PC-3 (cell line): ENCODE data around the gene ATG4D. TPM values are rescaled to one million over a fixed set of nuclear protein-coding genes. Genes with fewer than 3 reads are reported as not detected.

Experiments used
- ATAC-seq: fragments of 200-7000 bp; cut with Tn5 transposase; 2 replicates; pipeline ENCODE4 v1.9.1; 2020; ENCODE audit warnings: mild to moderate bottlenecking, moderate library complexity
- BruUV-seq: library from RNA; stranded (reverse); fragments of 400-500 nt; replicated peaks from 2 replicates; lab custom pipeline; 2021; lab: Mats Ljungman, UMichigan
- CTCF ChIA-PET: fragments of 300-600 bp; sonication (Branson Sonifier 250); formaldehyde crosslinking; loops from one replicate; lab custom pipeline; 2022; ENCODE audit warnings: antibody characterized with exemption; lab: Charles Lee
- POLR2A ChIA-PET: fragments of 300-600 bp; sonication (Branson Sonifier 250); formaldehyde crosslinking; loops from one replicate; lab custom pipeline; 2022; ENCODE audit warnings: antibody characterized with exemption; ENCODE audit not compliant: unreplicated experiment; lab: Charles Lee
- DNase-seq: peaks from one replicate; pipeline ENCODE4 v3.0.0-alpha.2; 2015
- H2AFZ ChIP-seq: fragments of 300-600 bp; sonication (generic); 2 replicates; pipeline ENCODE4 v1.6.0; 2016; ENCODE audit warnings: antibody characterized with exemption, low read length
- H3F3A ChIP-seq: fragments of 300-600 bp; sonication (generic); one replicate; pipeline ENCODE4 v1.6.0; 2017; ENCODE audit warnings: antibody characterized with exemption, low read length, control low read depth, mild to moderate bottlenecking; ENCODE audit not compliant: unreplicated experiment
- H3K27ac ChIP-seq: fragments of 300-600 bp; sonication (generic); 2 replicates; pipeline ENCODE4 v1.5.1; 2016; ENCODE audit warnings: mild to moderate bottlenecking, low read length
- H3K27me3 ChIP-seq: fragments of 300-600 bp; sonication (generic); 2 replicates; pipeline ENCODE4 v1.6.1; 2016; ENCODE audit warnings: low read length, mixed read lengths
- H3K36me3 ChIP-seq: fragments of 300-600 bp; sonication (generic); 2 replicates; pipeline ENCODE4 v1.6.1; 2016; ENCODE audit warnings: low read depth, mixed run types, low read length, mixed read lengths
- H3K4me1 ChIP-seq: fragments of 300-600 bp; sonication (generic); 2 replicates; pipeline ENCODE4 v1.5.1; 2016; ENCODE audit warnings: low read length; ENCODE audit not compliant: insufficient read depth
- H3K4me2 ChIP-seq: fragments of 300-600 bp; sonication (generic); 2 replicates; pipeline ENCODE4 v1.6.0; 2016; ENCODE audit warnings: low read length
- H3K4me3 ChIP-seq: fragments of 300-600 bp; sonication (generic); 2 replicates; pipeline ENCODE4 v1.5.1; 2016; ENCODE audit warnings: mild to moderate bottlenecking, low read length, mixed read lengths
- H3K79me2 ChIP-seq: fragments of 300-600 bp; sonication (generic); 2 replicates; pipeline ENCODE4 v1.6.1; 2017; ENCODE audit warnings: low read length, mixed read lengths
- H3K9ac ChIP-seq: fragments of 300-600 bp; sonication (generic); 2 replicates; pipeline ENCODE4 v1.6.0; 2016; ENCODE audit warnings: mild to moderate bottlenecking, low read length
- H3K9me2 ChIP-seq: fragments of 300-600 bp; sonication (generic); replicated peaks from 2 replicates; pipeline ENCODE4 v1.6.1; 2016; ENCODE audit warnings: mixed run types, low read length, mixed read lengths
- H3K9me3 ChIP-seq: fragments of 300-600 bp; sonication (generic); 2 replicates; pipeline ENCODE4 v1.6.1; 2016; ENCODE audit warnings: low read length, mixed read lengths
- H4K20me1 ChIP-seq: fragments of 300-600 bp; sonication (generic); 2 replicates; pipeline ENCODE4 v1.6.1; 2016; ENCODE audit warnings: low read length, mixed read lengths
- EZH2 ChIP-seq: fragments of 300-600 bp; sonication (generic); IDR thresholded peaks from one replicate; pipeline ENCODE4 v1.6.1; 2017; ENCODE audit warnings: antibody characterized with exemption, mild to moderate bottlenecking, low read length; ENCODE audit not compliant: unreplicated experiment
- EZH2phosphoT487 ChIP-seq: fragments of 300-600 bp; sonication (generic); IDR thresholded peaks from 2 replicates; pipeline ENCODE4 v1.6.1; 2018; ENCODE audit warnings: mild to moderate bottlenecking, antibody characterized with exemption, low read length, borderline replicate concordance
- intact Hi-C: fragments of 100-400 bp; cut with micrococcal nuclease; formaldehyde crosslinking; loops from 2 replicates; pipeline ENCODE4 v1.9.0; 2023
- total RNA-seq: library from RNA; depleted of rRNA; stranded (reverse); fragments of >200 nt; gene quantifications from 2 replicates; pipeline ENCODE4 v1.2.3, GENCODE V29; 2014
- TF ChIP-seq, protein P1 (sequence below): fragments of 300-600 bp; sonication (generic); conservative IDR thresholded peaks from 2 replicates; pipeline ENCODE4 v1.5.1; 2017; ENCODE audit warnings: antibody characterized with exemption, low read depth, mild to moderate bottlenecking, low read length

Gene ATG4D
- total RNA-seq, 1 experiment from 2014 or later, result 65.9 TPM

GRCh38 chr19:10505583-10506229 lies 38.0 kb upstream of the ATG4D start:
- Histone ChIP-seq H3K4me1 (peaks cover 9% of the 10 kb centered on the region; the same call in 1 of the 2 replicates), H3K9ac (no peak overlapping the region), H3F3A (no peaks in the 10 kb centered on the region), H4K20me1 (no peaks in the 10 kb centered on the region), H3K9me3 (no peaks in the 10 kb centered on the region), H3K36me3 (no peaks in the 10 kb centered on the region), H2AFZ (peak overlapping the region; percentile 60; the same call in 1 of the 2 replicates), H3K27me3 (no peaks in the 10 kb centered on the region), H3K79me2 (peaks cover 18% of the 10 kb centered on the region), H3K4me2 (no peak overlapping the region), H3K27ac (no peak overlapping the region), H3K4me3 (no peak overlapping the region), H3K9me2 (no peaks in the 10 kb centered on the region)
- intact Hi-C loops, result loop anchor here (2.0 kb wide), 1 partner anchor 67 kb away; no protein-coding TSS in a partner anchor
- ChIA-PET CTCF (interaction anchor here (0.6 kb wide), 3 partner anchors 36 to 247 kb away, joined by 3 to 4 read pairs (median 4); partner anchors contain the start of gene KRI1), POLR2A (no interaction called here)
- no TSS peak for BruUV-seq
- no peak for ATAC-seq
- peak; percentile 79 for DNase-seq
- no peak for TF ChIP-seq EZH2phosphoT487
- TF ChIP-seq, protein P1, sequence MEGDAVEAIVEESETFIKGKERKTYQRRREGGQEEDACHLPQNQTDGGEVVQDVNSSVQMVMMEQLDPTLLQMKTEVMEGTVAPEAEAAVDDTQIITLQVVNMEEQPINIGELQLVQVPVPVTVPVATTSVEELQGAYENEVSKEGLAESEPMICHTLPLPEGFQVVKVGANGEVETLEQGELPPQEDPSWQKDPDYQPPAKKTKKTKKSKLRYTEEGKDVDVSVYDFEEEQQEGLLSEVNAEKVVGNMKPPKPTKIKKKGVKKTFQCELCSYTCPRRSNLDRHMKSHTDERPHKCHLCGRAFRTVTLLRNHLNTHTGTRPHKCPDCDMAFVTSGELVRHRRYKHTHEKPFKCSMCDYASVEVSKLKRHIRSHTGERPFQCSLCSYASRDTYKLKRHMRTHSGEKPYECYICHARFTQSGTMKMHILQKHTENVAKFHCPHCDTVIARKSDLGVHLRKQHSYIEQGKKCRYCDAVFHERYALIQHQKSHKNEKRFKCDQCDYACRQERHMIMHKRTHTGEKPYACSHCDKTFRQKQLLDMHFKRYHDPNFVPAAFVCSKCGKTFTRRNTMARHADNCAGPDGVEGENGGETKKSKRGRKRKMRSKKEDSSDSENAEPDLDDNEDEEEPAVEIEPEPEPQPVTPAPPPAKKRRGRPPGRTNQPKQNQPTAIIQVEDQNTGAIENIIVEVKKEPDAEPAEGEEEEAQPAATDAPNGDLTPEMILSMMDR, result peak; percentile 89

GRCh38 chr19:10508036-10508435 lies 35.7 kb upstream of the ATG4D start:
- no TSS peak for BruUV-seq
- CTCF ChIA-PET, result interaction anchor here (1.0 kb wide), 1 partner anchor 25 kb away, joined by 4 read pairs; no protein-coding TSS in a partner anchor
- intact Hi-C loops, result no loop called here

DNA sequence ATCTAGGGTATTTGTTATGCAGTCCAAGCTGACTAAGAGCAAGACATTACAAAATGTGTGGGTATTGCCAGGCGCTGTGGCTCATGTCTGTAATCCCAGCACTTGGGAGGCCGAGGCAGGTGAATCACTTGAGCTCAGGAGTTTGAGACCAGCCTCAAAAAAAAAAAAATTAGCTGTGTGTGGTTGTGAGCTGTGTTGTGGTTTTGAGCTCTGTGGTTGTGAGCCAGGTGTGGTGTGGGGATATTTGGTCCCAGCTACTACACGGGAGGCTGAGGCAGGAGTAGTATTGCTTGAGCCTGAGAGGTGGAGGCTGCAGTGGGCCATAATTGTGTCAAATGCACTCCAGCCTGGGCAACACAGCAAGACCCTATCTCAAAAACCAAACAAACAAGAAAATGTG lies 35.0 kb upstream of the ATG4D start:
- CTCF ChIA-PET, result interaction anchor here (0.6 to 1.0 kb wide), 2 partner anchors 25 to 29 kb away, joined by 4 to 5 read pairs; no protein-coding TSS in a partner anchor
- peak; percentile 68 for DNase-seq

More at GRCh38 chr19:10508036-10508435, 35.7 kb upstream of the ATG4D start:
- H3K79me2 ChIP-seq, result no peaks in the 10 kb centered on the region
- H3K9me2 ChIP-seq, result no peaks in the 10 kb centered on the region
- no peaks in the 10 kb centered on the region for H3K36me3 ChIP-seq
- DNase-seq (no peak), ATAC-seq (no peak)
- no peak for TF ChIP-seq EZH2
- TF ChIP-seq EZH2phosphoT487, result no peak
- H3K27ac ChIP-seq, result no peak overlapping the region
- no peak overlapping the region for H3K4me3 ChIP-seq
- no peak overlapping the region for H3K4me2 ChIP-seq
- H3K27me3 ChIP-seq, result no peaks in the 10 kb centered on the region
- H3F3A ChIP-seq, result no peaks in the 10 kb centered on the region
- POLR2A ChIA-PET, result interaction anchor here (0.7 kb wide), 1 partner anchor 358 kb away, joined by 6 read pairs; no protein-coding TSS in a partner anchor
- H3K4me1 ChIP-seq, result peaks cover 8% of the 10 kb centered on the region; the same call in 1 of the 2 replicates
- no peak overlapping the region for H3K9ac ChIP-seq
- no peak overlapping the region for H2AFZ ChIP-seq
- no peaks in the 10 kb centered on the region for H4K20me1 ChIP-seq
- H3K9me3 ChIP-seq, result no peaks in the 10 kb centered on the region

More for the DNA sequence above, 35.0 kb upstream of the ATG4D start:
- H3F3A ChIP-seq, result no peaks in the 10 kb centered on the region
- no peak overlapping the region for H3K27ac ChIP-seq
- no peak overlapping the region for H2AFZ ChIP-seq
- POLR2A ChIA-PET, result interaction anchor here (0.7 kb wide), 1 partner anchor 358 kb away, joined by 6 read pairs; no protein-coding TSS in a partner anchor
- no peak overlapping the region for H3K9ac ChIP-seq
- H3K27me3 ChIP-seq, result no peaks in the 10 kb centered on the region
- peaks cover 8% of the 10 kb centered on the region; the same call in 1 of the 2 replicates for H3K4me1 ChIP-seq
- no peaks in the 10 kb centered on the region for H4K20me1 ChIP-seq
- H3K36me3 ChIP-seq, result no peaks in the 10 kb centered on the region
- no TSS peak for BruUV-seq
- H3K9me3 ChIP-seq, result no peaks in the 10 kb centered on the region
- no peak overlapping the region for H3K4me3 ChIP-seq
- no peak overlapping the region for H3K4me2 ChIP-seq
- intact Hi-C loops, result no loop called here
- no peaks in the 10 kb centered on the region for H3K79me2 ChIP-seq
- TF ChIP-seq, protein P1, result no peak
- TF ChIP-seq EZH2 (no peak), EZH2phosphoT487 (no peak)
- no peaks in the 10 kb centered on the region for H3K9me2 ChIP-seq
- ATAC-seq, result peak; percentile 28
